GM23338 (cell line): ENCODE results near the gene IMMP2L. TPM values are rescaled to one million over a fixed set of nuclear protein-coding genes. Genes with fewer than 3 reads are reported as not detected.

Experiments used
- ATAC-seq: fragments of 200-7000 bp; cut with Tn5 transposase; 3 replicates; pipeline ENCODE4 v1.9.1; 2020
- DNase-seq: peaks from one replicate; pipeline ENCODE4 v3.0.0-alpha.2; 2015; ENCODE audit warnings: low spot score
- H2AFZ ChIP-seq: fragments of 200-600 bp; sonication (generic); 2 replicates; pipeline ENCODE4 v1.8.0; 2016; ENCODE audit warnings: antibody characterized with exemption, mild to moderate bottlenecking, moderate library complexity
- H3F3A ChIP-seq: fragments of 200-600 bp; sonication (generic); replicated peaks from 2 replicates; pipeline ENCODE4 v1.8.0; 2017; ENCODE audit warnings: antibody characterized with exemption, mixed run types, low read depth
- H3K27ac ChIP-seq: fragments of 200-600 bp; sonication (generic); 2 replicates; pipeline ENCODE4 v1.6.1; 2016; ENCODE audit warnings: low read depth
- H3K27me3 ChIP-seq: fragments of 200-600 bp; sonication (generic); 2 replicates; pipeline ENCODE4 v1.8.0; 2016; ENCODE audit warnings: mild to moderate bottlenecking, mixed run types, moderate library complexity; ENCODE audit not compliant: insufficient read depth
- H3K36me3 ChIP-seq: fragments of 200-600 bp; sonication (generic); 2 replicates; pipeline ENCODE4 v1.8.0; 2016; ENCODE audit warnings: mild to moderate bottlenecking; ENCODE audit not compliant: insufficient read depth
- H3K4me1 ChIP-seq: fragments of 200-600 bp; sonication (generic); 2 replicates; pipeline ENCODE4 v1.8.0; 2016; ENCODE audit warnings: mild to moderate bottlenecking, moderate library complexity; ENCODE audit not compliant: insufficient read depth
- H3K4me2 ChIP-seq: fragments of 200-600 bp; sonication (generic); 2 replicates; pipeline ENCODE4 v1.7.1; 2017; ENCODE audit warnings: mixed run types
- H3K4me3 ChIP-seq: fragments of 200-600 bp; sonication (generic); 2 replicates; pipeline ENCODE4 v1.6.1; 2016; ENCODE audit warnings: mixed run types
- H3K79me2 ChIP-seq: fragments of 200-600 bp; sonication (generic); replicated peaks from 2 replicates; pipeline ENCODE4 v1.8.0; 2017; ENCODE audit warnings: mild to moderate bottlenecking; ENCODE audit not compliant: insufficient read depth
- H3K9me2 ChIP-seq: fragments of 200-600 bp; sonication (generic); 2 replicates; pipeline ENCODE4 v1.8.0; 2017; ENCODE audit not compliant: insufficient read depth
- H4K20me1 ChIP-seq: fragments of 200-600 bp; sonication (generic); replicated peaks from 2 replicates; pipeline ENCODE4 v1.8.0; 2017; ENCODE audit warnings: mild to moderate bottlenecking; ENCODE audit not compliant: insufficient read depth
- H3K27ac Mint-ChIP-seq: 2 replicates; pipeline ENCODE4 v1.8.0; 2020; ENCODE audit warnings: inconsistent platforms, mild to moderate bottlenecking, moderate library complexity, mixed read lengths
- H3K27me3 Mint-ChIP-seq: 3 replicates; pipeline ENCODE4 v1.8.0; 2022; ENCODE audit warnings: low read depth, mild to moderate bottlenecking, moderate library complexity, mixed read lengths, inconsistent platforms; ENCODE audit not compliant: insufficient read depth, poor library complexity
- H3K36me3 Mint-ChIP-seq: 3 replicates; pipeline ENCODE4 v1.8.0; 2021; ENCODE audit warnings: low read depth, mild to moderate bottlenecking, inconsistent platforms, moderate library complexity, mixed read lengths
- H3K4me1 Mint-ChIP-seq: 3 replicates; pipeline ENCODE4 v1.8.0; 2020; ENCODE audit warnings: mild to moderate bottlenecking, inconsistent platforms, mixed read lengths
- H3K4me3 Mint-ChIP-seq: 3 replicates; pipeline ENCODE4 v1.8.0; 2021; ENCODE audit warnings: moderate library complexity, mild to moderate bottlenecking, inconsistent platforms, mixed read lengths
- H3K9me3 Mint-ChIP-seq: 3 replicates; pipeline ENCODE4 v1.8.0; 2020; ENCODE audit warnings: moderate library complexity, mild to moderate bottlenecking, inconsistent platforms, mixed read lengths
- CREB1 ChIP-seq: fragments of 250-450 bp; sonication (Bioruptor Pico); IDR thresholded peaks from 2 replicates; pipeline ENCODE4 v1.5.0; 2020; ENCODE audit warnings: low read depth, mild to moderate bottlenecking, moderate library complexity
- EZH2 ChIP-seq: fragments of 200-600 bp; sonication (generic); IDR thresholded peaks from one replicate; pipeline ENCODE4 v1.8.0; 2017; ENCODE audit warnings: antibody characterized with exemption, mild to moderate bottlenecking, low read depth; ENCODE audit not compliant: unreplicated experiment
- EZH2phosphoT487 ChIP-seq: fragments of 200-600 bp; sonication (generic); IDR thresholded peaks from one replicate; pipeline ENCODE4 v1.8.1; 2018; ENCODE audit warnings: antibody characterized with exemption; ENCODE audit not compliant: unreplicated experiment
- JUNB ChIP-seq: IDR thresholded peaks from one replicate; pipeline ENCODE4 v1.6.1; 2016; ENCODE audit warnings: antibody characterized with exemption; ENCODE audit not compliant: unreplicated experiment
- NANOG ChIP-seq: IDR thresholded peaks from 2 replicates; pipeline ENCODE4 v1.6.1; 2016; ENCODE audit warnings: antibody characterized with exemption, borderline replicate concordance
- POLR2AphosphoS5 ChIP-seq: IDR thresholded peaks from 2 replicates; pipeline ENCODE4 v1.6.1; 2016; ENCODE audit warnings: antibody characterized with exemption, low read depth
- STAT1 ChIP-seq: IDR thresholded peaks from one replicate; pipeline ENCODE4 v1.6.1; 2016; ENCODE audit warnings: antibody characterized with exemption; ENCODE audit not compliant: unreplicated experiment
- ZNF114 ChIP-seq: fragments of 250-450 bp; sonication (Bioruptor Pico); IDR thresholded peaks from 2 replicates; pipeline ENCODE4 v1.5.0; 2020; ENCODE audit warnings: mild to moderate bottlenecking, moderate library complexity
- ZNF331 ChIP-seq: fragments of 250-450 bp; sonication (Bioruptor Pico); IDR thresholded peaks from 2 replicates; pipeline ENCODE4 v1.5.0; 2020; ENCODE audit warnings: low read depth, mild to moderate bottlenecking, moderate library complexity
- polyA plus RNA-seq: library from polyadenylated mRNA; unstranded; fragments of >200 nt; fragmentation: Nextera tagmentation; extraction: Ambion mirVana; gene quantifications from 2 replicates; pipeline ENCODE4 v1.2.1, GENCODE V29; 2016
- total RNA-seq: library from RNA; depleted of rRNA; stranded (reverse); fragments of >200 nt; shearing (Covaris generic); gene quantifications from 2 replicates; pipeline ENCODE4 v1.2.3, GENCODE V29; 2014
- TF ChIP-seq, protein P1 (sequence below): IDR thresholded peaks from one replicate; pipeline ENCODE4 v1.6.1; 2018; ENCODE audit warnings: antibody characterized with exemption; ENCODE audit not compliant: unreplicated experiment
- TF ChIP-seq, protein P2 (sequence below): fragments of 250-450 bp; sonication (Bioruptor Pico); IDR thresholded peaks from 2 replicates; pipeline ENCODE4 v1.5.0; 2020; ENCODE audit warnings: mild to moderate bottlenecking, moderate library complexity
- TF ChIP-seq, protein P3 (sequence below), 2 experiments: fragments of 200-600 bp in 1 of 2; sonication (generic) in 1 of 2; conservative IDR thresholded peaks; 2 replicates each; pipeline versions ENCODE4 v1.5.1 to v1.6.1; 2016 to 2017; ENCODE audit warnings: antibody characterized with exemption in 2 of 2, low read depth in 2 of 2, mild to moderate bottlenecking in 2 of 2, moderate library complexity in 1 of 2
- TF ChIP-seq, protein P4 (sequence below): IDR thresholded peaks from 2 replicates; pipeline ENCODE4 v1.6.1; 2016; ENCODE audit warnings: antibody characterized with exemption

The IMMP2L gene
- total and polyA plus RNA-seq, 2 experiments from 2014 or later, result 7.3 to 14.0 TPM

DNA sequence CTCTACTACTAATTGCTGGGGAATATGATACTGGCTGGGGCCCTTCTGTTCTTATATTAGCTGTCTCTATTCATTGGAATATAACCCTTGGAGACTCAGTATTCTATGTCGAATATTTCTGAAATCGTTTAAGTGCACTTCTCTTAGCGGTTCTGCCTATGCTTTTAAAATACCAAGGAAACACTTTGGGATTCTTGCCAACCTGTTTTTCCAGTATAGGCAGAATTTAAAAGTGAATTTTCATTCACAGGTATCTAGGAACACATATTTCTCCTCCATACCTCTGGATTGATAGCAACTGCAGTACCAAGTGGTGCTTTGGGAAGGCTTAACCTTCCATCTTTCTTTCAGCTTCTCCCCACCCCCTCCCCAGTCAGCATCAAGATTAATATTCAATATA lies 841.7 kb downstream of the IMMP2L start:
- ATAC-seq, result no peak
- H3K9me3 Mint-ChIP-seq, result no peaks in the 10 kb centered on the region; the same call in 2 of the 3 replicates
- DNase-seq, result no peak
- H3F3A ChIP-seq, result no peaks in the 10 kb centered on the region
- H3K4me1 ChIP-seq, result peaks cover 40% of the 10 kb centered on the region
- H3K79me2 ChIP-seq, result no peaks in the 10 kb centered on the region
- no peaks in the 10 kb centered on the region for H3K36me3 ChIP-seq
- H3K27me3 Mint-ChIP-seq, result peaks cover 3% of the 10 kb centered on the region
- H4K20me1 ChIP-seq, result no peaks in the 10 kb centered on the region
- peaks cover 8% of the 10 kb centered on the region; the same call in 1 of the 2 replicates for H3K9me2 ChIP-seq
- no peak overlapping the region for H3K27ac ChIP-seq
- no peak overlapping the region for H3K4me3 ChIP-seq
- no peak overlapping the region for H2AFZ ChIP-seq
- no peaks in the 10 kb centered on the region for H3K27me3 ChIP-seq
- H3K4me3 Mint-ChIP-seq, result no peak overlapping the region
- H3K27ac Mint-ChIP-seq, result no peak overlapping the region
- peaks cover 12% of the 10 kb centered on the region for H3K36me3 Mint-ChIP-seq
- TF ChIP-seq, protein P1, sequence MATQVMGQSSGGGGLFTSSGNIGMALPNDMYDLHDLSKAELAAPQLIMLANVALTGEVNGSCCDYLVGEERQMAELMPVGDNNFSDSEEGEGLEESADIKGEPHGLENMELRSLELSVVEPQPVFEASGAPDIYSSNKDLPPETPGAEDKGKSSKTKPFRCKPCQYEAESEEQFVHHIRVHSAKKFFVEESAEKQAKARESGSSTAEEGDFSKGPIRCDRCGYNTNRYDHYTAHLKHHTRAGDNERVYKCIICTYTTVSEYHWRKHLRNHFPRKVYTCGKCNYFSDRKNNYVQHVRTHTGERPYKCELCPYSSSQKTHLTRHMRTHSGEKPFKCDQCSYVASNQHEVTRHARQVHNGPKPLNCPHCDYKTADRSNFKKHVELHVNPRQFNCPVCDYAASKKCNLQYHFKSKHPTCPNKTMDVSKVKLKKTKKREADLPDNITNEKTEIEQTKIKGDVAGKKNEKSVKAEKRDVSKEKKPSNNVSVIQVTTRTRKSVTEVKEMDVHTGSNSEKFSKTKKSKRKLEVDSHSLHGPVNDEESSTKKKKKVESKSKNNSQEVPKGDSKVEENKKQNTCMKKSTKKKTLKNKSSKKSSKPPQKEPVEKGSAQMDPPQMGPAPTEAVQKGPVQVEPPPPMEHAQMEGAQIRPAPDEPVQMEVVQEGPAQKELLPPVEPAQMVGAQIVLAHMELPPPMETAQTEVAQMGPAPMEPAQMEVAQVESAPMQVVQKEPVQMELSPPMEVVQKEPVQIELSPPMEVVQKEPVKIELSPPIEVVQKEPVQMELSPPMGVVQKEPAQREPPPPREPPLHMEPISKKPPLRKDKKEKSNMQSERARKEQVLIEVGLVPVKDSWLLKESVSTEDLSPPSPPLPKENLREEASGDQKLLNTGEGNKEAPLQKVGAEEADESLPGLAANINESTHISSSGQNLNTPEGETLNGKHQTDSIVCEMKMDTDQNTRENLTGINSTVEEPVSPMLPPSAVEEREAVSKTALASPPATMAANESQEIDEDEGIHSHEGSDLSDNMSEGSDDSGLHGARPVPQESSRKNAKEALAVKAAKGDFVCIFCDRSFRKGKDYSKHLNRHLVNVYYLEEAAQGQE, result no peak
- TF ChIP-seq CREB1 (CRISPR knock-in tag), result no peak
- TF ChIP-seq, protein P2, sequence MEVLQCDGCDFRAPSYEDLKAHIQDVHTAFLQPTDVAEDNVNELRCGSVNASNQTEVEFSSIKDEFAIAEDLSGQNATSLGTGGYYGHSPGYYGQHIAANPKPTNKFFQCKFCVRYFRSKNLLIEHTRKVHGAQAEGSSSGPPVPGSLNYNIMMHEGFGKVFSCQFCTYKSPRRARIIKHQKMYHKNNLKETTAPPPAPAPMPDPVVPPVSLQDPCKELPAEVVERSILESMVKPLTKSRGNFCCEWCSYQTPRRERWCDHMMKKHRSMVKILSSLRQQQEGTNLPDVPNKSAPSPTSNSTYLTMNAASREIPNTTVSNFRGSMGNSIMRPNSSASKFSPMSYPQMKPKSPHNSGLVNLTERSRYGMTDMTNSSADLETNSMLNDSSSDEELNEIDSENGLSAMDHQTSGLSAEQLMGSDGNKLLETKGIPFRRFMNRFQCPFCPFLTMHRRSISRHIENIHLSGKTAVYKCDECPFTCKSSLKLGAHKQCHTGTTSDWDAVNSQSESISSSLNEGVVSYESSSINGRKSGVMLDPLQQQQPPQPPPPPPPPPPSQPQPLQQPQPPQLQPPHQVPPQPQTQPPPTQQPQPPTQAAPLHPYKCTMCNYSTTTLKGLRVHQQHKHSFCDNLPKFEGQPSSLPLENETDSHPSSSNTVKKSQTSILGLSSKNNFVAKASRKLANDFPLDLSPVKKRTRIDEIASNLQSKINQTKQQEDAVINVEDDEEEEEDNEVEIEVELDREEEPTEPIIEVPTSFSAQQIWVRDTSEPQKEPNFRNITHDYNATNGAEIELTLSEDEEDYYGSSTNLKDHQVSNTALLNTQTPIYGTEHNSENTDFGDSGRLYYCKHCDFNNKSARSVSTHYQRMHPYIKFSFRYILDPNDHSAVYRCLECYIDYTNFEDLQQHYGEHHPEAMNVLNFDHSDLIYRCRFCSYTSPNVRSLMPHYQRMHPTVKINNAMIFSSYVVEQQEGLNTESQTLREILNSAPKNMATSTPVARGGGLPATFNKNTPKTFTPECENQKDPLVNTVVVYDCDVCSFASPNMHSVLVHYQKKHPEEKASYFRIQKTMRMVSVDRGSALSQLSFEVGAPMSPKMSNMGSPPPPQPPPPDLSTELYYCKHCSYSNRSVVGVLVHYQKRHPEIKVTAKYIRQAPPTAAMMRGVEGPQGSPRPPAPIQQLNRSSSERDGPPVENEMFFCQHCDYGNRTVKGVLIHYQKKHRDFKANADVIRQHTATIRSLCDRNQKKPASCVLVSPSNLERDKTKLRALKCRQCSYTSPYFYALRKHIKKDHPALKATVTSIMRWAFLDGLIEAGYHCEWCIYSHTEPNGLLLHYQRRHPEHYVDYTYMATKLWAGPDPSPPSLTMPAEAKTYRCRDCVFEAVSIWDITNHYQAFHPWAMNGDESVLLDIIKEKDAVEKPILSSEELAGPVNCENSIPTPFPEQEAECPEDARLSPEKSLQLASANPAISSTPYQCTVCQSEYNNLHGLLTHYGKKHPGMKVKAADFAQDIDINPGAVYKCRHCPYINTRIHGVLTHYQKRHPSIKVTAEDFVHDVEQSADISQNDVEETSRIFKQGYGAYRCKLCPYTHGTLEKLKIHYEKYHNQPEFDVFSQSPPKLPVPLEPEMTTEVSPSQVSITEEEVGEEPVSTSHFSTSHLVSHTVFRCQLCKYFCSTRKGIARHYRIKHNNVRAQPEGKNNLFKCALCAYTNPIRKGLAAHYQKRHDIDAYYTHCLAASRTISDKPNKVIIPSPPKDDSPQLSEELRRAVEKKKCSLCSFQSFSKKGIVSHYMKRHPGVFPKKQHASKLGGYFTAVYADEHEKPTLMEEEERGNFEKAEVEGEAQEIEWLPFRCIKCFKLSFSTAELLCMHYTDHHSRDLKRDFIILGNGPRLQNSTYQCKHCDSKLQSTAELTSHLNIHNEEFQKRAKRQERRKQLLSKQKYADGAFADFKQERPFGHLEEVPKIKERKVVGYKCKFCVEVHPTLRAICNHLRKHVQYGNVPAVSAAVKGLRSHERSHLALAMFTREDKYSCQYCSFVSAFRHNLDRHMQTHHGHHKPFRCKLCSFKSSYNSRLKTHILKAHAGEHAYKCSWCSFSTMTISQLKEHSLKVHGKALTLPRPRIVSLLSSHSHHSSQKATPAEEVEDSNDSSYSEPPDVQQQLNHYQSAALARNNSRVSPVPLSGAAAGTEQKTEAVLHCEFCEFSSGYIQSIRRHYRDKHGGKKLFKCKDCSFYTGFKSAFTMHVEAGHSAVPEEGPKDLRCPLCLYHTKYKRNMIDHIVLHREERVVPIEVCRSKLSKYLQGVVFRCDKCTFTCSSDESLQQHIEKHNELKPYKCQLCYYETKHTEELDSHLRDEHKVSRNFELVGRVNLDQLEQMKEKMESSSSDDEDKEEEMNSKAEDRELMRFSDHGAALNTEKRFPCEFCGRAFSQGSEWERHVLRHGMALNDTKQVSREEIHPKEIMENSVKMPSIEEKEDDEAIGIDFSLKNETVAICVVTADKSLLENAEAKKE, result no peak
- TF ChIP-seq STAT1, result no peak
- TF ChIP-seq, protein P3, sequence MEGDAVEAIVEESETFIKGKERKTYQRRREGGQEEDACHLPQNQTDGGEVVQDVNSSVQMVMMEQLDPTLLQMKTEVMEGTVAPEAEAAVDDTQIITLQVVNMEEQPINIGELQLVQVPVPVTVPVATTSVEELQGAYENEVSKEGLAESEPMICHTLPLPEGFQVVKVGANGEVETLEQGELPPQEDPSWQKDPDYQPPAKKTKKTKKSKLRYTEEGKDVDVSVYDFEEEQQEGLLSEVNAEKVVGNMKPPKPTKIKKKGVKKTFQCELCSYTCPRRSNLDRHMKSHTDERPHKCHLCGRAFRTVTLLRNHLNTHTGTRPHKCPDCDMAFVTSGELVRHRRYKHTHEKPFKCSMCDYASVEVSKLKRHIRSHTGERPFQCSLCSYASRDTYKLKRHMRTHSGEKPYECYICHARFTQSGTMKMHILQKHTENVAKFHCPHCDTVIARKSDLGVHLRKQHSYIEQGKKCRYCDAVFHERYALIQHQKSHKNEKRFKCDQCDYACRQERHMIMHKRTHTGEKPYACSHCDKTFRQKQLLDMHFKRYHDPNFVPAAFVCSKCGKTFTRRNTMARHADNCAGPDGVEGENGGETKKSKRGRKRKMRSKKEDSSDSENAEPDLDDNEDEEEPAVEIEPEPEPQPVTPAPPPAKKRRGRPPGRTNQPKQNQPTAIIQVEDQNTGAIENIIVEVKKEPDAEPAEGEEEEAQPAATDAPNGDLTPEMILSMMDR (conservative IDR thresholded peaks at IDR 0.05; ENCODE audit: low read depth in 2 of 2), result no peak
- no peak for TF ChIP-seq JUNB
- no peak for TF ChIP-seq EZH2
- TF ChIP-seq ZNF331 (CRISPR knock-in tag), result no peak
- no peak for TF ChIP-seq ZNF114 (CRISPR knock-in tag)
- no peak for TF ChIP-seq EZH2phosphoT487
- TF ChIP-seq POLR2AphosphoS5, result no peak
- TF ChIP-seq, protein P4, sequence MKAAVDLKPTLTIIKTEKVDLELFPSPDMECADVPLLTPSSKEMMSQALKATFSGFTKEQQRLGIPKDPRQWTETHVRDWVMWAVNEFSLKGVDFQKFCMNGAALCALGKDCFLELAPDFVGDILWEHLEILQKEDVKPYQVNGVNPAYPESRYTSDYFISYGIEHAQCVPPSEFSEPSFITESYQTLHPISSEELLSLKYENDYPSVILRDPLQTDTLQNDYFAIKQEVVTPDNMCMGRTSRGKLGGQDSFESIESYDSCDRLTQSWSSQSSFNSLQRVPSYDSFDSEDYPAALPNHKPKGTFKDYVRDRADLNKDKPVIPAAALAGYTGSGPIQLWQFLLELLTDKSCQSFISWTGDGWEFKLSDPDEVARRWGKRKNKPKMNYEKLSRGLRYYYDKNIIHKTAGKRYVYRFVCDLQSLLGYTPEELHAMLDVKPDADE, result no peak
- no peak for TF ChIP-seq NANOG
- peaks cover 44% of the 10 kb centered on the region for H3K4me1 Mint-ChIP-seq
- no peak overlapping the region for H3K4me2 ChIP-seq
